GM12878 (cell line): ENCODE measurements around the gene B4GALT1. TPM values are rescaled to one million over a fixed set of nuclear protein-coding genes. Genes with fewer than 3 reads are reported as not detected.

Source experiments
- ATAC-seq: fragments of 200-7000 bp; cut with Tn5 transposase; 3 replicates; pipeline ENCODE4 v1.9.1; 2020; ENCODE audit warnings: mild to moderate bottlenecking, moderate library complexity
- BruUV-seq: library from RNA; stranded (reverse); fragments of 400-500 nt; replicated peaks from 2 replicates; lab custom pipeline; 2021; lab: Mats Ljungman, UMichigan
- CTCF ChIA-PET: fragments of 300-600 bp; sonication (Branson Sonifier 250); formaldehyde crosslinking; extraction: SDS; loops from one replicate; lab custom pipeline; 2021; ENCODE audit warnings: inconsistent platforms; lab: Yijun Ruan, JAX
- POLR2A ChIA-PET: fragments of 350-600 bp; formaldehyde crosslinking; extraction: SDS; loops from one replicate; lab custom pipeline; 2021; ENCODE audit warnings: inconsistent platforms; lab: Charles Lee
- RAD21 ChIA-PET: fragments of 300-600 bp; sonication (Branson Sonifier 250); formaldehyde crosslinking; loops from one replicate; lab custom pipeline; 2023; ENCODE audit warnings: antibody characterized with exemption; ENCODE audit not compliant: unreplicated experiment; lab: Charles Lee
- SMC1A ChIA-PET: fragments of 300-600 bp; sonication (Branson Sonifier 250); formaldehyde crosslinking; loops from one replicate; lab custom pipeline; 2023; ENCODE audit not compliant: unreplicated experiment, uncharacterized antibody; lab: Charles Lee
- DNase-seq: peaks from one replicate; pipeline ENCODE4 v3.0.0-alpha.2; 2011; ENCODE audit warnings: low read depth, low spot score
- FAIRE-seq: peaks from 3 replicates; lab custom pipeline; 2011; peaks lifted over from hg19 to GRCh38; lab: Jason Lieb, UNC
- H2AFZ ChIP-seq: 2 replicates; pipeline ENCODE4 v1.6.0; 2011; ENCODE audit warnings: low read depth, low read length, control low read depth; ENCODE audit not compliant: control insufficient read depth
- H3K27ac ChIP-seq: 2 replicates; pipeline ENCODE4 v1.5.1; 2011; ENCODE audit warnings: control low read depth; ENCODE audit not compliant: control insufficient read depth, insufficient read depth
- H3K27me3 ChIP-seq, 2 experiments: replicated peaks in 1 of 2; 2 replicates each; pipeline versions ENCODE4 v1.6.0 to v1.6.1; 2011; ENCODE audit warnings: low read length in 1 of 2; ENCODE audit not compliant: control insufficient read depth in 2 of 2, insufficient read depth in 2 of 2
- H3K36me3 ChIP-seq, 2 experiments: 2 replicates each; pipeline ENCODE4 v1.5.1; 2011; ENCODE audit warnings: low read length in 1 of 2; ENCODE audit not compliant: control insufficient read depth in 2 of 2, insufficient read depth in 2 of 2
- H3K4me1 ChIP-seq: 2 replicates; pipeline ENCODE4 v1.6.1; 2011; ENCODE audit warnings: mild to moderate bottlenecking, low read length, moderate library complexity, mixed read lengths; ENCODE audit not compliant: control insufficient read depth, insufficient read depth
- H3K4me2 ChIP-seq: 2 replicates; pipeline ENCODE4 v1.6.0; 2011; ENCODE audit warnings: control low read depth; ENCODE audit not compliant: control insufficient read depth, insufficient read depth
- H3K4me3 ChIP-seq: fragments of 200-600 bp; sonication (generic); 2 replicates; pipeline ENCODE4 v1.5.1; 2016
- H3K79me2 ChIP-seq: 2 replicates; pipeline ENCODE4 v1.6.0; 2011; ENCODE audit warnings: low read length; ENCODE audit not compliant: control insufficient read depth, insufficient read depth
- H3K9ac ChIP-seq: 2 replicates; pipeline ENCODE4 v1.8.0; 2011; ENCODE audit warnings: low read length, control low read depth, mixed read lengths; ENCODE audit not compliant: control insufficient read depth, insufficient read depth
- H3K9me3 ChIP-seq: replicated peaks from 3 replicates; pipeline ENCODE4 v1.5.1; 2011; ENCODE audit warnings: mild to moderate bottlenecking, low read length; ENCODE audit not compliant: control insufficient read depth, insufficient read depth
- H4K20me1 ChIP-seq: 2 replicates; pipeline ENCODE4 v1.6.0; 2011; ENCODE audit not compliant: control insufficient read depth, insufficient read depth
- BMI1 ChIP-seq: fragments of 450-650 bp; IDR thresholded peaks from 2 replicates; pipeline ENCODE4 v1.6.1; 2016; ENCODE audit warnings: mild to moderate bottlenecking, moderate library complexity, borderline replicate concordance
- CBX3 ChIP-seq: fragments of 200-600 bp; sonication (generic); IDR thresholded peaks from 2 replicates; pipeline ENCODE4 v1.6.1; 2016; ENCODE audit warnings: low read depth, borderline replicate concordance
- EGR1 ChIP-seq, 2 experiments: IDR thresholded peaks; 1 replicate in 1 of 2; 2 replicates in 1 of 2; pipeline ENCODE4 v1.6.1; 2011 to 2012; ENCODE audit warnings: low read depth in 2 of 2, low read length in 2 of 2, borderline replicate concordance in 1 of 2, mild to moderate bottlenecking in 1 of 2, moderate library complexity in 1 of 2
- POLR2A ChIP-seq: IDR thresholded peaks from 2 replicates; pipeline ENCODE4 v1.6.1; 2011; ENCODE audit warnings: low read depth, mild to moderate bottlenecking, low read length
- POLR2AphosphoS5 ChIP-seq: IDR thresholded peaks from 2 replicates; pipeline ENCODE4 v1.6.1; 2011; ENCODE audit warnings: mild to moderate bottlenecking, low read length, inconsistent platforms
- RCOR1 ChIP-seq: conservative IDR thresholded peaks from 2 replicates; pipeline ENCODE4 v1.6.1; 2012; ENCODE audit warnings: low read depth, low read length, improper control_type of control experiment
- WGBS: methylation state at CpG from one replicate; pipeline ENCODE4 v1.1.6; 2016; ENCODE audit warnings: low lambda C conversion rate; ENCODE audit not compliant: insufficient replicate concordance, insufficient coverage; ENCODE audit errors: missing lambda C conversion rate; 5-methylcytosine and 5-hydroxymethylcytosine counted together
- in situ Hi-C: fragments of 300-500 bp; cut with MboI; formaldehyde crosslinking; loops from 9 replicates; pipeline ENCODE4 v1.14.3; 2018; ENCODE audit warnings: mixed read lengths
- intact Hi-C: fragments of 100-400 bp; cut with micrococcal nuclease; formaldehyde crosslinking; loops from one replicate; pipeline ENCODE4 v1.14.2; 2022; ENCODE audit not compliant: unreplicated experiment
- polyA plus RNA-seq, 11 experiments: library from polyadenylated mRNA; depleted of rRNA in 4 of 11; unstranded in 6 of 11; stranded (reverse) in 5 of 11; fragments of >200 nt; fragmentation: Nextera tagmentation in 4 of 11; fragmentation: Illumina TruSeq in 1 of 11; extraction: Ambion mirVana in 4 of 11; extraction: Trizol in 1 of 11; gene quantifications; 1 replicate in 1 of 11; 2 replicates in 10 of 11; pipeline versions ENCODE4 v1.2.1 to v1.2.3, GENCODE V29; 2011 to 2016; ENCODE audit warnings: inconsistent platforms in 2 of 11, missing spikeins in 2 of 11, low read depth in 1 of 11
- total RNA-seq, 4 experiments: library from RNA; depleted of rRNA in 3 of 4; stranded (reverse); fragments of >200 nt in 3 of 4; fragmentation: Illumina TruSeq in 1 of 4; extraction: Trizol in 1 of 4; gene quantifications; 2 replicates each; pipeline versions ENCODE4 v1.2.1 to v1.2.3, GENCODE V29; 2013 to 2021
- TF ChIP-seq, protein P1 (sequence below): fragments of 450-650 bp; IDR thresholded peaks from 2 replicates; pipeline ENCODE4 v1.6.1; 2016; ENCODE audit warnings: mild to moderate bottlenecking

The B4GALT1 gene
- total and polyA plus RNA-seq, 10 of the 15 experiments (the other 5 are each of a cell fraction or from before 2014, with no cell fraction given) = 12.7 to 79.0 (median 41.0) TPM

DNA sequence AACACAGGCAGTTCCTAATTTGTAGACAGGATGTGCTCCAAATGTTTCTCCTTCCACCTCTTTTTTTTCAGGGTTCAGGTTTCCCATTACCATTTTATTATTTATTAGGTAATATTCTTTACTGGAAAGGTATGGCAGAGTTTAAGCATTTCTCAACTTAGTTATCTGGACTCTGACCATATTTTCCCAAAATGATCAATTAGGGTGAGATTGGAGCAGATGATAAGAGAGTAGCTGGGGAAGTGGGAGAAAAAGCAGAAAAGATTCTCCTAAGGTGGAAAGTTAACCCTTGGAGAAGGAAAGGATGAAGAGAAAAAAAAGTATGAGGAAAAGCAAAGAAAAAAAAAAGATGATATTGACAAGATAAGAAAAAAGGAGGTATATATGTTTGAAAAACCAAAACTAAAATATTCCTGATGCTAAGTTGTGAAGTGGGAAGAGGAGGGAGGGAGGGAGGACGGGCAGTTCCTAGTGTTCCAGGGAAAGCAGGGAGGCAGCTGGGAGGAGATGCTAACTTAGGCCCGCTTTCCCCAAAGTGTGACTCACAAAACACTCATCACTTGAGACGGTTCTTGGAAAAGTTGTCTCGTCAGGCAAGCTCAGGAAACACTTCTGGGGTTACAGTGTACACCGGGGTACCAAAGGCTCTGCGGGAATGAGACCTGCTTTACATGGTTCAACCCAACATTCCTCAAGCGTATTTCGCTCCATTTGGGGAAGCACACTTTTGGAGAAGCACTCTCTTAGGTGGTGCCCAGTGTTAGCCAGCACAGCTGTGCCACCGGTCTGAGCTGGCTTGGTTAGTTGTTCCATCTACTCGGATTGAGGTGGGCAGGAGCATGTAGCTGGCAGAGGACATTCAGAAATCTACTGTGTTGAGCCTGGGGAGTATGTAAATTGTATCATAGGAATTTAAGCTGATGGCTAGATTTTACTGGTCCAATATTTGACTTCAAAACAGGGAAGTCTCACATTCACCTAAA is 35.1 kb downstream of the B4GALT1 start:
- H3K36me3 ChIP-seq = peaks cover 35 to 48% of the 10 kb centered on the region in 2 experiments
- CTCF ChIA-PET = interaction anchor here (0.7 to 2.1 kb wide), 3 partner anchors 19 to 94 kb away, joined by 3 to 5 read pairs (median 4); partner anchors contain the start of gene B4GALT1
- H3K4me1 ChIP-seq = peaks cover 57% of the 10 kb centered on the region
- H3K4me3 ChIP-seq = no peak overlapping the region
- no TSS peak for BruUV-seq
- H3K79me2 ChIP-seq = peaks cover 36% of the 10 kb centered on the region
- no peak for TF ChIP-seq EGR1 (IDR thresholded peaks at IDR 0.05; ENCODE audit: borderline replicate concordance in 1 of 2, low read depth in 2 of 2, low read length in 2 of 2)
- TF ChIP-seq RCOR1 = no peak
- TF ChIP-seq POLR2AphosphoS5 = peak; percentile 25; the same call in 1 of the 2 replicates
- no peak for TF ChIP-seq CBX3
- no peak for TF ChIP-seq BMI1
- TF ChIP-seq, protein P1, sequence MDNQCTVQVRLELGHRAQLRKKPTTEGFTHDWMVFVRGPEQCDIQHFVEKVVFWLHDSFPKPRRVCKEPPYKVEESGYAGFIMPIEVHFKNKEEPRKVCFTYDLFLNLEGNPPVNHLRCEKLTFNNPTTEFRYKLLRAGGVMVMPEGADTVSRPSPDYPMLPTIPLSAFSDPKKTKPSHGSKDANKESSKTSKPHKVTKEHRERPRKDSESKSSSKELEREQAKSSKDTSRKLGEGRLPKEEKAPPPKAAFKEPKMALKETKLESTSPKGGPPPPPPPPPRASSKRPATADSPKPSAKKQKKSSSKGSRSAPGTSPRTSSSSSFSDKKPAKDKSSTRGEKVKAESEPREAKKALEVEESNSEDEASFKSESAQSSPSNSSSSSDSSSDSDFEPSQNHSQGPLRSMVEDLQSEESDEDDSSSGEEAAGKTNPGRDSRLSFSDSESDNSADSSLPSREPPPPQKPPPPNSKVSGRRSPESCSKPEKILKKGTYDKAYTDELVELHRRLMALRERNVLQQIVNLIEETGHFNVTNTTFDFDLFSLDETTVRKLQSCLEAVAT = no peak
- no peak for TF ChIP-seq POLR2A
- TF ChIP-seq, all 136 proteins: peak for 1
- H4K20me1 ChIP-seq = no peaks in the 10 kb centered on the region; the same call in 1 of the 2 replicates
- DNase-seq (no peak), FAIRE-seq (no peak), ATAC-seq (no peak)
- no peaks in the 10 kb centered on the region for H3K9me3 ChIP-seq
- H3K27ac ChIP-seq = no peak overlapping the region; the same call in 1 of the 2 replicates
- ChIA-PET SMC1A (interaction anchor here (6.3 kb wide), 1 partner anchor 10 kb away, joined by 58 read pairs; no protein-coding TSS in a partner anchor), POLR2A (interaction anchor here (0.6 kb wide), 1 partner anchor 66 kb away, joined by 3 read pairs; no protein-coding TSS in a partner anchor), RAD21 (interaction anchor here (2.0 to 3.7 kb wide), 2 partner anchors 11 to 94 kb away, joined by 6 to 17 read pairs; no protein-coding TSS in a partner anchor)
- WGBS = 84% methylated on average over 10 of the region's 10 CpGs
- H2AFZ ChIP-seq = no peak overlapping the region
- intact Hi-C loops (no loop called here), in situ Hi-C loops (no loop called here)
- no peak overlapping the region for H3K9ac ChIP-seq
- H3K4me2 ChIP-seq = no peak overlapping the region
- H3K27me3 ChIP-seq = no peaks in the 10 kb centered on the region
